Cardiac muscle cell (in vitro differentiated cells and primary cell): ENCODE results near the gene GNAT1. TPM values are rescaled to one million over a fixed set of nuclear protein-coding genes. Genes with fewer than 3 reads are reported as not detected.
"Not testable (repeated sequence)": the region's sequence is repeated elsewhere in the genome, so short reads cannot be mapped to it uniquely, and the experiment has no call there.

Experiments used
- DNase-seq, 2 donors: peaks; one replicate each; pipeline versions ENCODE4 v3.0.0 to v3.0.0-alpha.2; 2010 to 2017; ENCODE audit warnings: low read depth in 1 of 2, low spot score in 1 of 2
- H3K27ac ChIP-seq: fragments of 200-600 bp; sonication (generic); 2 replicates; pipeline ENCODE4 v1.5.1; 2016
- H3K27me3 ChIP-seq: fragments of 200-600 bp; sonication (generic); 2 replicates; pipeline ENCODE4 v1.6.0; 2016; ENCODE audit warnings: control low read depth
- H3K36me3 ChIP-seq: fragments of 200-600 bp; sonication (generic); 2 replicates; pipeline ENCODE4 v1.5.1; 2016; ENCODE audit warnings: control low read depth
- H3K4me1 ChIP-seq: fragments of 200-600 bp; sonication (generic); 2 replicates; pipeline ENCODE4 v1.8.1; 2017; ENCODE audit warnings: low read depth, mild to moderate bottlenecking, mixed run types
- H3K4me3 ChIP-seq: fragments of 200-600 bp; sonication (generic); 2 replicates; pipeline ENCODE4 v1.5.1; 2016; ENCODE audit warnings: mild to moderate bottlenecking
- H3K9me3 ChIP-seq: fragments of 200-600 bp; sonication (generic); 2 replicates; pipeline ENCODE4 v1.5.1; 2017; ENCODE audit warnings: low read depth, mild to moderate bottlenecking, control low read depth
- polyA plus RNA-seq: library from polyadenylated mRNA; unstranded; fragments of >200 nt; fragmentation: Nextera tagmentation; extraction: Ambion mirVana; gene quantifications from 2 replicates; pipeline ENCODE4 v1.2.1, GENCODE V29; 2016
- total RNA-seq: library from RNA; depleted of rRNA; stranded (reverse); fragments of >200 nt; gene quantifications from 2 replicates; pipeline ENCODE4 v1.2.3, GENCODE V29; 2016
- TF ChIP-seq, protein P1 (sequence below): IDR thresholded peaks from 2 replicates; pipeline ENCODE4 v1.5.1; 2012; ENCODE audit warnings: low read depth, mild to moderate bottlenecking, low read length

GNAT1 gene
- total and polyA plus RNA-seq, 2 experiments from 2014 or later, result not detected

DNA sequence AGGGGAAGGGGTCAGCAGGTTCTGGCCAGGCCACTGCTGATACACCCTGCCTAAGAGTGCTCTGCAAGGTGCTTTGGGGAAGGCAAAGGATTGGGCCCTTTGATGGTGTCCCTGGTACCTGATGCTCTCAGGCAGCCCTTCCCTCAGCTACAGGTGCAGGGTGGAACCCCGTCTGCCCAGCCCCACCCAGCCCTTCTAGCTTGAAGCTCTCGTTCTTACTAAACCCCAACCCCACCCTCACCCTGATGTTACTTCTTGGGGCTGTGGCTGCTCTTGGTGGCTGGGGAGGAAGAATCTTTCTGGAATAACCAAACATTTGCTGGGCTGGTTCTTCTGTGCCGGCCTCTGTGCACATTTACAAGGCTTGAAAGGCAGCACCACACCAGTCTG, 51.0 kb downstream of the GNAT1 start:
- H3K4me1 ChIP-seq, result peaks cover 27% of the 10 kb centered on the region
- H3K27ac ChIP-seq, result peak overlapping the region; percentile 38
- H3K4me3 ChIP-seq, result no peak overlapping the region
- no peak for DNase-seq
- H3K9me3 ChIP-seq, result no peaks in the 10 kb centered on the region
- TF ChIP-seq, protein P1, sequence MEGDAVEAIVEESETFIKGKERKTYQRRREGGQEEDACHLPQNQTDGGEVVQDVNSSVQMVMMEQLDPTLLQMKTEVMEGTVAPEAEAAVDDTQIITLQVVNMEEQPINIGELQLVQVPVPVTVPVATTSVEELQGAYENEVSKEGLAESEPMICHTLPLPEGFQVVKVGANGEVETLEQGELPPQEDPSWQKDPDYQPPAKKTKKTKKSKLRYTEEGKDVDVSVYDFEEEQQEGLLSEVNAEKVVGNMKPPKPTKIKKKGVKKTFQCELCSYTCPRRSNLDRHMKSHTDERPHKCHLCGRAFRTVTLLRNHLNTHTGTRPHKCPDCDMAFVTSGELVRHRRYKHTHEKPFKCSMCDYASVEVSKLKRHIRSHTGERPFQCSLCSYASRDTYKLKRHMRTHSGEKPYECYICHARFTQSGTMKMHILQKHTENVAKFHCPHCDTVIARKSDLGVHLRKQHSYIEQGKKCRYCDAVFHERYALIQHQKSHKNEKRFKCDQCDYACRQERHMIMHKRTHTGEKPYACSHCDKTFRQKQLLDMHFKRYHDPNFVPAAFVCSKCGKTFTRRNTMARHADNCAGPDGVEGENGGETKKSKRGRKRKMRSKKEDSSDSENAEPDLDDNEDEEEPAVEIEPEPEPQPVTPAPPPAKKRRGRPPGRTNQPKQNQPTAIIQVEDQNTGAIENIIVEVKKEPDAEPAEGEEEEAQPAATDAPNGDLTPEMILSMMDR, result no peak
- H3K36me3 ChIP-seq, result no peaks in the 10 kb centered on the region
- H3K27me3 ChIP-seq, result no peaks in the 10 kb centered on the region

DNA sequence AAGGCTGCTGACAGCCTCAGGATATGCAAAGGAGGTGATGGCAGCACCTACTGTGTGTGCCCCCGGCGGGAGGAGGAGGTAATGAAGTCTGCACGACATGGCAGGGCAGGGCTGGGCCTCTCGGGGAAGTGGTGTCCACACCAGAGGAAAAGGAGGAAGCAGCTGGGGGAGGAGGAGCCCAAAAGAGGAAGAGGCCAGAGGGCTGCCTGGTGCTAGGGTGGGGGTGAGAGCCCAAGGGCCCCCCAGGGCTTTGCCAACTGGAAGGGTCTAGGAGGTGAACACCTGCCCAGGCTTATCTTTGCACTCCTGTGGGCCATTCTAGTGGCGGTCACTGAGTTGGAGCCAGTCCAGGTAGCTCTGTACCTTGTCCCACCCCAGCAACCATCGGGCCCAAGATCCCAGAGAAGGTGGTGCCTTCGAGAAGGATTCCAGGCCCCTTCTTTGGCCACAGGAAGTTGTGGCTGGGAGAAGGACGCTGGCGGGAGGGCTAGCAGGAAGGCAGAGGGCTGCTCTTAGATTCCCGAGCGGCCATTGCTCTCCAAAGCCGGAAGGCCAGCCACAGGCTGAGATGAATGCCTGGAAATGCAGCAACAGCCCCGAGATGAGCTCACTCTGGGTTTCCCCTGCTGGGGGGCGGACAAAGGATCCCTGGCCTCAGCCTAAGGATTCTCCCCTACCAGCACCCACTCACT, 51.6 kb downstream of the GNAT1 start:
- Histone ChIP-seq H3K4me3 (no peak overlapping the region), H3K9me3 (no peaks in the 10 kb centered on the region), H3K36me3 (no peaks in the 10 kb centered on the region), H3K27me3 (no peaks in the 10 kb centered on the region), H3K27ac (peak overlapping the region; percentile 38), H3K4me1 (peaks cover 27% of the 10 kb centered on the region)
- DNase-seq, result peak in 1 of 2 donors; percentile 80
- TF ChIP-seq, protein P1, result no peak

DNA sequence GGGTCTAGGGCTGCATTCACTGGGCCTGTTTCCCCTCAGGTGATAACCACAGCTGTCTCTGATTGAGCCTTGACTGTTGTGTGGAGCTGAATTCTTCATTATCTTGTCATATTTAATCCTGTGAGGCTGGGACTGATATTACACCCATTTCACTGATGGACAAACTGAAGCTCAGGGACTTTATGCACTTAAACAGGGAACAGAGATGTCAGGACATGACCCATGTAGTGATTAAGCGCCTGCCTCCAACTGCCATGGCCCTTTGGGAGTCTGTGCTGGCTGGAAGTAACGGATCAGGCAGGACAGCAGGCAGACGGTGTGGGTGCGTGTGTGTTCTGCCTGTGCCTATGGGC, 52.1 kb downstream of the GNAT1 start:
- no peaks in the 10 kb centered on the region for H3K36me3 ChIP-seq
- no peak overlapping the region for H3K4me3 ChIP-seq
- no peaks in the 10 kb centered on the region for H3K9me3 ChIP-seq
- no peak overlapping the region for H3K27ac ChIP-seq
- peaks cover 27% of the 10 kb centered on the region for H3K4me1 ChIP-seq
- DNase-seq, result no peak
- TF ChIP-seq, protein P1, result no peak
- no peaks in the 10 kb centered on the region for H3K27me3 ChIP-seq

DNA sequence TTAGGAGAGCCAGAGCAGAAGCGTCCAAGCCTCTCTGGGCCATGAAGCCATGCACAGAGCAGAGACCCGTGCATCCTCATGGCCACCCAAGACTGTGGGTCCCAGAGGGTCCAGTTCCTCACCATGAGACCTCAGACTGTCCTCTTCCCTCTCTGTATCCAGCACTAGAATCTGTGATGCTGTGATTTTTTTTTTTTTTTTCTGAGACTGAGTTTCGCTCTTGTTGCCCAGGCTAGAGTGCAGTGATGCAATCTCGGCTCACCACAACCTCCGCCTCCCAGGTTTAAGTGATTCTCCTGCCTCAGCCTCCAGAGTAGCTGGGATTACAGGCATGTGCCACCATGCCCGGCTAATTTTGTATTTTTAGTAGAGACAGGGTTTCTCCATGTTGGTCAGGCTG, 53.4 kb downstream of the GNAT1 start:
- not testable (repeated sequence) for H3K27me3 ChIP-seq, H3K9me3 ChIP-seq, DNase-seq, H3K36me3 ChIP-seq, H3K4me3 ChIP-seq
- Histone ChIP-seq H3K27ac (peak overlapping the region; percentile 62), H3K4me1 (peaks cover 27% of the 10 kb centered on the region)

DNA sequence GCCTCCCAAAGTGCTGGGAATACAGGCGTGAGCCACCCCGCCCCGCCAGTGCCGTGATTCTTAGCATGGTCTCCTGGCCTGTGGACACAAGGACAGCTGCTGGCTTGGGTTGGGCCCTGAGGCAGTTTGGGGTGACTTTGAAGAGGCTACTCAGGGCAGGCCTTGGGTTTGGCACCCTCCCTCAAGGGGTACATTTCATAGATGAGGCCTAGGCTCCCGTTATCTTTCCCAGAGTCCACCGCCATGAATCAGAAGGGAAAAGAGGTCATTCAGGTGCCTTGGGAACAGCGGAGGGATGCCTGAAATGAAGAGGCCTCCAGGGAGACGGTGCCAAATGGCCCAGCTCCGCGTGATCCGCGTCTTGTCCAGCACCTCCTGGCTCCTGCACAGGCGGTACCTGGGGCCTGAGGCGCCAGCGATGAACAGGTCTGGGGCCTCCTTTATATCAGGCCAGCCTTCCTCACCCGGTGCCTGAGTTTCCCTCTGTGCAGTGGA, 53.9 kb downstream of the GNAT1 start:
- TF ChIP-seq, protein P1, result no peak
- no peaks in the 10 kb centered on the region for H3K9me3 ChIP-seq
- H3K4me1 ChIP-seq, result peaks cover 27% of the 10 kb centered on the region
- peak overlapping the region; percentile 62 for H3K27ac ChIP-seq
- no peaks in the 10 kb centered on the region for H3K27me3 ChIP-seq
- DNase-seq, result no peak
- no peaks in the 10 kb centered on the region for H3K36me3 ChIP-seq
- H3K4me3 ChIP-seq, result no peak overlapping the region

DNA sequence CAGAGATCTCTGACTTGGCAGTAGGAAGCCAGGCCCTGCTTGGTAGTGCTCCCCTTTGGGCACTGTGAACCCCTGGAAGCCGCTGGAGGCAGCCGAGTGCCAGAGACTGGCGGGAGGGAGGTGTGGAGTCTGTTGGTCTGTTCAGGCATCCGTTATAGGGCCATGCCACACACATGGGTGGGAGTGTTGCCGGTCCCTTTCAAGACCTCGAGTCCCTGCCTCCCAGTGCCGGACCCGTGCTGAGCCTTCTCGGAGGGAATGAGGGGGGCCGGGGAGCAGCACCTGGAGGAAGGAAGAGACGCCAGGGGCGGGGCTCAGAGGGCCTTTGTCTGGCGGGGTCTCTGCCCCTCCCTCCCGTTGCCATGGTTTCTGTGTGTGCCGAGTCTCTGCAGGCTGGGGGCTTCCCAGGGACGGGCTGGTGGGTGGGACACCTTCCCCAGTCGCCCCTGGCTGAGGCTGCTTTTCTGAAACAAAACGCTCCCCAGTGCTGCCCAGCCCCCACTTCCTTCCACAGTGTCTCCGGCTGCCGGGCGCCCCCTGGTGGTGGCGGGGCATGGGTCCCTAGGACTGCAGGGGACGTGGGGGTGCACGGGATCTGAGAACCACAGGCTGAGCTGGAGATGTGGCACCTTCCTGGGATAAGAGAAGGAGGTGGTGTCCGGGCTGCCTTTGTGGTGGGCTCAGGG, 54.6 kb downstream of the GNAT1 start:
- H3K36me3 ChIP-seq, result no peaks in the 10 kb centered on the region
- H3K4me1 ChIP-seq, result peaks cover 24% of the 10 kb centered on the region
- peak overlapping the region; percentile 62 for H3K27ac ChIP-seq
- peak overlapping the region; percentile 24 for H3K4me3 ChIP-seq
- TF ChIP-seq, protein P1, result peak; percentile 98
- H3K9me3 ChIP-seq, result no peaks in the 10 kb centered on the region
- DNase-seq, result peak; percentile 92 to 94
- H3K27me3 ChIP-seq, result no peaks in the 10 kb centered on the region
